Measurements from ENCODE around the gene TMEM175. TPM values are rescaled to one million over a fixed set of nuclear protein-coding genes. Genes with fewer than 3 reads are reported as not detected.
"Not testable (repeated sequence)": the region's sequence is repeated elsewhere in the genome, so short reads cannot be mapped to it uniquely, and the experiment has no call there.

The TMEM175 gene
- total RNA-seq, 3 donors from 2014 or later: 12.5 to 15.6 (median 14.7) TPM

- H3K4me3 Mint-ChIP-seq: no peak within 1 kb of the TSS
- H3K36me3 Mint-ChIP-seq (ENCODE audit: insufficient read depth): no peaks in the 10 kb centered on the region
- DNase-seq (no peak), ATAC-seq (no peak)
- H3K9me3 Mint-ChIP-seq: no peaks in the 10 kb centered on the region
- H3K4me1 Mint-ChIP-seq (ENCODE audit: low read depth): peaks cover 4% of the 10 kb centered on the region
- H3K27me3 Mint-ChIP-seq (ENCODE audit: low read depth): peaks cover 11% of the 10 kb centered on the region
Observed at GRCh38 chr4:993111-994029, 61.1 kb downstream of the TMEM175 start, which contains the start of gene SLC26A1. SLC26A1 (minus strand) TSS chr4:993404; CDS start chr4:991703, 1,701 bp downstream.

DNA sequence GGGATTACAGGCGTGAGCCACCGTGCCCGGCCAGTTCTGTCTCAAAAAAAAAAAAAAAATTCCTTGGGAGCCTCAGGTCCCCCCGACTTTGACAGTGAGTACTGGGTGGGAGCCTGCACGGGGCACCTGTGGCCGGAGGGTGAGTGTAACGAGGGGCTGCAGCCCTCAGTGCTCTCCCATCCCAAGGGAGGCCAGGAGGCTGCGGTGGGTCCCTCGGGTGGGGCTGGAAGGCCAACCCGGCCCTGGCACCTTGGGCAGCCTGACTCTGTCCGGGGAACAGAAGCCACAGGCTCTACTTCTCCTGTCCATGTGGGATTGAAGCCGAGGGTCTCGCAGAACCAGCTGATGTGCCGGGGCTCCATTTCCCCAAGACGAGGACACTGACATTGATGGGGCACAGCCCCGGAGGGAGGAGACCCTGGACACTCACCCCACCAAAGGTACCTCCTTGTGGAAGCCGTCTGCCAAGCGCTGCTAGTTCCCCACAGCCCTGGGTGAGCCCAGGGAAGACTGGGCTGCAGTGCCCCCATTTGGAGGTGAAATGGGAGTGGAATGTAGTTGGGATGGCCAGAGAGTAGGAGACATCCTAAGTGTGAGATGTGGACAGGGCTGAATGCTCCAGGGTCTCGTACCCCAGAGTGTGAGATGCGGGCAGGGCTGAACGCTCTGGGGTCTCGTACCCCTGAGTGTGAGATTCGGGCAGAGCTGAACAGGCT is 63.2 kb downstream of the TMEM175 start:
- no peak overlapping the region for H3K4me3 Mint-ChIP-seq
- peaks cover 6% of the 10 kb centered on the region for H3K4me1 Mint-ChIP-seq (ENCODE audit: low read depth)

GRCh38 chr4:996030-996996 is 64.1 kb downstream of the TMEM175 start:
- Mint-ChIP-seq H3K4me3 (no peak overlapping the region), H3K4me1 (ENCODE audit: low read depth) (peaks cover 6% of the 10 kb centered on the region), H3K27me3 (ENCODE audit: low read depth) (peaks cover 25% of the 10 kb centered on the region), H3K9me3 (no peaks in the 10 kb centered on the region), H3K36me3 (ENCODE audit: insufficient read depth) (no peaks in the 10 kb centered on the region)
- DNase-seq (no peak), ATAC-seq (no peak)

More for the DNA sequence above, 63.2 kb downstream of the TMEM175 start:
- no peak for ATAC-seq
- DNase-seq: no peak
- no peaks in the 10 kb centered on the region for H3K9me3 Mint-ChIP-seq
- no peaks in the 10 kb centered on the region for H3K36me3 Mint-ChIP-seq (ENCODE audit: insufficient read depth)
- peaks cover 22% of the 10 kb centered on the region for H3K27me3 Mint-ChIP-seq (ENCODE audit: low read depth)

DNA sequence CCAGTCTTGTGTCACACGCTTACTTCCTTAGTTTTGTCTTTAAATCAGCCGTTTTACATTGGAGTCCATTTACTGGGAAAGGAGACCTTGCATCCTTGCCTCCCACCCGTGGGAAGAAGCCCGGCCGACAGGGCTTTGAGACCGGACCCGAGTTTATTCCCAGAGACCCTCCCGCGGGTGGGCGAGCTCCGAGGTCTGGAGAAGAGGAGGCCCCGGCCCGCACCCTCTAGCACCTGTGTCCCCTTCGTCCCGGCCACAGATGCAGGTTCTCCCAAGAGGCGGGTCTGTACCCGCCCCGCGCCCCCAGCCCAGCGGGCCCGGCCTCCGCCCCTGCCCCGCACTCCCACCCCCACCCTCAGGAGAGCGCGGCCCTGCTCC is 64.7 kb downstream of the TMEM175 start:
- peaks cover 30% of the 10 kb centered on the region for H3K27me3 Mint-ChIP-seq (ENCODE audit: low read depth)
- no peak for ATAC-seq
- H3K9me3 Mint-ChIP-seq: no peaks in the 10 kb centered on the region
- peaks cover 6% of the 10 kb centered on the region for H3K4me1 Mint-ChIP-seq (ENCODE audit: low read depth)
- H3K36me3 Mint-ChIP-seq (ENCODE audit: insufficient read depth): no peaks in the 10 kb centered on the region
- no peak overlapping the region for H3K4me3 Mint-ChIP-seq
- no peak for DNase-seq

DNA sequence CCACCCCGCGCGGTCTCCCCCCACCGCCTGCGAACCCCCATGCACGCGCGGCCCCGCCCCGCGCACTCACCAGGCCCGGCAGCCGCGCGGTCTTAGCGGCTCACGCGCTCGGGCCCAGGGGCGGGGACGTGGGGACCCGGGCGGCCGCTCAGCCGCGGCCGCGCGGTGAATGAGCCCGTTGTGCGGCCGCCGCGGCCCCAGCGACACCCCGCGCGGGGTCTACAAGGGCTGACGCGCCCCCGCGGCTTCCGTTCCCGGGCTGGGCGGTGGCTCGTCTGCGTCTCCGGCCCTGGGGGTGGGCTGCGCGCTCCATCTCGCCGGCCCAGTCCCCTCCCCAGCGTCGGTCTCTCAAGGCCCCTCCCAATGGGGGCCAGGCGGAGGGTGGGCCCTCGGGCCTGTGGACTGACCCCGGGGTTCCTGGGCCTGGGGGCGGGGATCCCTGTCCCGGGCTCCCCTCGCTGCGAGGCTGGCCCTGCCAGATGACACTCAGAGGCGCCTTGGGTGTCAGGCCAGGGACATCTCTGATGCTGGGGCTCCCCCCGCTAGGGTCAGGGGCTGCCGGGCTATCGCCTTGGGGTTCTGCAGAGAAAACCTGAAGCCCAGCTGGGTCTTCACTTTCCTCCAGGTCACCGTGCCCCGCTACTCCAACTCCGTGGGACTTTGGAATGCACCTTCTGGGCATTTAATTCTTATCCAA is 65.3 kb downstream of the TMEM175 start:
- ATAC-seq (peak; percentile 54 to 65), DNase-seq (no peak)
- peaks cover 6% of the 10 kb centered on the region for H3K4me1 Mint-ChIP-seq (ENCODE audit: low read depth)
- H3K9me3 Mint-ChIP-seq: no peaks in the 10 kb centered on the region
- peaks cover 30% of the 10 kb centered on the region for H3K27me3 Mint-ChIP-seq (ENCODE audit: low read depth)
- H3K36me3 Mint-ChIP-seq (ENCODE audit: insufficient read depth): no peaks in the 10 kb centered on the region
- H3K4me3 Mint-ChIP-seq: no peak overlapping the region

GRCh38 chr4:998096-998691 is 65.9 kb downstream of the TMEM175 start:
- peaks cover 6% of the 10 kb centered on the region for H3K4me1 Mint-ChIP-seq (ENCODE audit: low read depth)
- DNase-seq (no peak), ATAC-seq (no peak)
- no peaks in the 10 kb centered on the region for H3K9me3 Mint-ChIP-seq
- H3K36me3 Mint-ChIP-seq (ENCODE audit: insufficient read depth): no peaks in the 10 kb centered on the region
- no peak overlapping the region for H3K4me3 Mint-ChIP-seq
- peaks cover 30% of the 10 kb centered on the region for H3K27me3 Mint-ChIP-seq (ENCODE audit: low read depth)

DNA sequence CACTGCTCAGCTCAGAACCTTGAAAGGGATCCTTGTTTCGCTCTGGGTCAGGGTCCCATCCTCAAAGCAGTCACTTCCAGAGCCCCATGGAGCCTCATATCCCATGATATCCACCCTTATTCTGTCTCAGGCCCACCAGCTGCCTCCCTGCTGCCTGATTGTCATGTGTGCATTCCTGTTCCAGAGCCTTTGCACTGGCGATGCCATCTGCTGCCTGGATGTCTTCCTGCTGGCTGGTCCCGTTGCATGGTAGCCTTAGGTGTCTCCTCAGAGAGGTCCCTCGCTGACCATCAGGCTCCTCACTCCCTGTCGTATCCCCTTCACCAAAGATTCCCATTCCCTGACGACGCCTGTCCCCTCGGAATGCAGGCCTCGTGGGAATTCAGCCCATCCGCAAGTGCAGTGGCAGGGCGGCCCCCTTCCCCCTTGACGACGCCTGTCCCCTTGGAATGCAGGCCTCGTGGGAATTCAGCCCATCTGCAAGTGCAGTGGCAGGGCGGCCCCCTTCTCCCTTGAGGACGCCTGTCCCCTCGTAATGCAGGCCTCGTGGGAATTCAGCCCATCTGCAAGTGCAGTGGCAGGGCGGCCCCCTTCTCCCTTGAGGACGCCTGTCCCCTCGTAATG is 67.1 kb downstream of the TMEM175 start:
- peaks cover 37% of the 10 kb centered on the region for H3K27me3 Mint-ChIP-seq (ENCODE audit: low read depth)
- not testable (repeated sequence) for H3K4me1 Mint-ChIP-seq (ENCODE audit: low read depth)

DNA sequence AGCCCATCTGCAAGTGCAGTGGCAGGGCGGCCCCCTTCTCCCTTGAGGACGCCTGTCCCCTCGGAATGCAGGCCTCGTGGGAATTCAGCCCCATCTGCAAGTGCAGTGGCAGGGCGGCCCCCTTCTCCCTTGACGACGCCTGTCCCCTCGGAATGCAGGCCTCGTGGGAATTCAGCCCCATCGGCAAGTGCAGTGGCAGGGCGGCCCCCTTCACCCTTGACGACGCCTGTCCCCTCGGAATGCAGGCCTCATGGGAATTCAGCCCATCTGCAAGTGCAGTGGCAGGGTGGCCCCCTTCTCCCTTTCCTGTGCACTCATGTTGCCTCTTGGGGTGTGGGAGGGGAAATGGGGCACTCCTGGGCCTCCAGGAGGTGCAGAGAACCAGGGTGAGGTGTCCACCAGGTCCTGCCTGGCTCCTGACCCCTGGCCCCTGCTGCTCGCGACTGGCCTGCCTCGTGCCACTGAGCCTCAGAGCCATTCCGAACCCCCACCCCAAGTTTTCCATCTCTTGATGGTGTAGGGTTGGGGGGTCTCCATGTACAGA is 67.7 kb downstream of the TMEM175 start:
- Mint-ChIP-seq H3K36me3 (ENCODE audit: insufficient read depth) (no peaks in the 10 kb centered on the region), H3K4me3 (no peak overlapping the region), H3K9me3 (no peaks in the 10 kb centered on the region), H3K27me3 (ENCODE audit: low read depth) (peaks cover 43% of the 10 kb centered on the region), H3K4me1 (ENCODE audit: low read depth) (peaks cover 6% of the 10 kb centered on the region)
- DNase-seq: no peak
- ATAC-seq: no peak

More for the DNA sequence above, 67.1 kb downstream of the TMEM175 start:
- not testable (repeated sequence) for ATAC-seq; DNase-seq; H3K36me3 Mint-ChIP-seq (ENCODE audit: insufficient read depth); H3K4me3 Mint-ChIP-seq; H3K9me3 Mint-ChIP-seq

- ATAC-seq: no peak
- H3K36me3 Mint-ChIP-seq (ENCODE audit: insufficient read depth): no peaks in the 10 kb centered on the region
- DNase-seq: no peak
- H3K9me3 Mint-ChIP-seq: no peaks in the 10 kb centered on the region
- H3K4me3 Mint-ChIP-seq: no peak overlapping the region
- peaks cover 6% of the 10 kb centered on the region for H3K4me1 Mint-ChIP-seq (ENCODE audit: low read depth)
- peaks cover 46% of the 10 kb centered on the region for H3K27me3 Mint-ChIP-seq (ENCODE audit: low read depth)
Observed at GRCh38 chr4:1000686-1001260, 68.5 kb downstream of the TMEM175 start.

DNA sequence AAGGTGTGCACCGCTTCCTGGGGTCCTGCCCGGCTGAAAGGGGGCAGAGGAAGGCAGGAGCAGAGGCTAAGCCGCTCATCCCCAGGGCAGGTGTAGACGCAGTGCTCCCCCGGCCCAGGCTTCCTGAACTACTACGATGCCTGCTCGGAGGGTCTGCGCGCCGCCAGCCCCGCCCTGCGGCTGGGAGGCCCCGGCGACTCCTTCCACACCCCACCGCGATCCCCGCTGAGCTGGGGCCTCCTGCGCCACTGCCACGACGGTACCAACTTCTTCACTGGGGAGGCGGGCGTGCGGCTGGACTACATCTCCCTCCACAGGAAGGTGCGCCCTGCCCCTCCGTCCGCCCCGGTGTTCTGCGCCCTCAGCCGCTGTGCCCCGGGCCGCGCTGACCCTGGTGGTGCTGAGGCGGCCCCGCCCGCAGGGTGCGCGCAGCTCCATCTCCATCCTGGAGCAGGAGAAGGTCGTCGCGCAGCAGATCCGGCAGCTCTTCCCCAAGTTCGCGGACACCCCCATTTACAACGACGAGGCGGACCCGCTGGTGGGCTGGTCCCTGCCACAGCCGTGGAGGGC is 69.4 kb downstream of the TMEM175 start:
- Mint-ChIP-seq H3K4me3 (no peak overlapping the region), H3K4me1 (ENCODE audit: low read depth) (peaks cover 6% of the 10 kb centered on the region), H3K9me3 (no peaks in the 10 kb centered on the region), H3K36me3 (ENCODE audit: insufficient read depth) (no peaks in the 10 kb centered on the region), H3K27me3 (ENCODE audit: low read depth) (peaks cover 54% of the 10 kb centered on the region)
- DNase-seq (no peak), ATAC-seq (no peak)

GRCh38 chr4:1002131-1002630 is 69.9 kb downstream of the TMEM175 start:
- Mint-ChIP-seq H3K27me3 (ENCODE audit: low read depth) (peaks cover 55% of the 10 kb centered on the region), H3K4me1 (ENCODE audit: low read depth) (peaks cover 6% of the 10 kb centered on the region), H3K9me3 (no peaks in the 10 kb centered on the region), H3K36me3 (ENCODE audit: insufficient read depth) (no peaks in the 10 kb centered on the region), H3K4me3 (no peak overlapping the region)
- DNase-seq (no peak), ATAC-seq (peak in 1 of 2 donors; percentile 28)
